HG03039 (cell line): Measurements from ENCODE around the gene VPS13D.

Source experiments
- ATAC-seq: cut with Tn5 transposase; IDR thresholded peaks from one replicate; pipeline ENCODE4 v1.9.1; 2021; ENCODE audit warnings: mild to moderate bottlenecking, moderate library complexity; ENCODE audit not compliant: unreplicated experiment

The VPS13D gene

GRCh38 chr1:12417389-12417788, 187.6 kb downstream of the VPS13D start:
- ATAC-seq = no peak

- ATAC-seq = no peak
Observed at GRCh38 chr1:12420171-12420570, 190.3 kb downstream of the VPS13D start.

GRCh38 chr1:12422488-12422887, 192.7 kb downstream of the VPS13D start:
- no peak for ATAC-seq

GRCh38 chr1:12424087-12424529, 194.3 kb downstream of the VPS13D start:
- no peak for ATAC-seq

- no peak for ATAC-seq
Observed at GRCh38 chr1:12424793-12425192, 195.0 kb downstream of the VPS13D start.

GRCh38 chr1:12426030-12426429, 196.2 kb downstream of the VPS13D start:
- ATAC-seq = no peak

- ATAC-seq = no peak
Observed at GRCh38 chr1:12428334-12428733, 198.5 kb downstream of the VPS13D start.

- no peak for ATAC-seq
Observed at GRCh38 chr1:12430525-12430924, 200.7 kb downstream of the VPS13D start.

- ATAC-seq = no peak
Observed at GRCh38 chr1:12432897-12433296, 203.1 kb downstream of the VPS13D start.

- ATAC-seq = no peak
Observed at GRCh38 chr1:12433323-12434053, 203.7 kb downstream of the VPS13D start.

- ATAC-seq = no peak
Observed at GRCh38 chr1:12434174-12434573, 204.3 kb downstream of the VPS13D start.

GRCh38 chr1:12434686-12435085, 204.9 kb downstream of the VPS13D start:
- ATAC-seq = no peak

GRCh38 chr1:12435639-12436344, 206.0 kb downstream of the VPS13D start:
- ATAC-seq = peak; percentile 45

GRCh38 chr1:12436345-12436658, 206.5 kb downstream of the VPS13D start:
- ATAC-seq = no peak

- no peak for ATAC-seq
Observed at GRCh38 chr1:12436817-12437599, 207.2 kb downstream of the VPS13D start.

GRCh38 chr1:12437629-12438028, 207.8 kb downstream of the VPS13D start:
- no peak for ATAC-seq

- ATAC-seq = no peak
Observed at GRCh38 chr1:12438349-12438924, 208.6 kb downstream of the VPS13D start.

GRCh38 chr1:12439073-12439472, 209.2 kb downstream of the VPS13D start:
- no peak for ATAC-seq

GRCh38 chr1:12441414-12442105, 211.7 kb downstream of the VPS13D start:
- ATAC-seq = no peak

GRCh38 chr1:12442217-12442616, 212.4 kb downstream of the VPS13D start:
- no peak for ATAC-seq

GRCh38 chr1:12443151-12443550, 213.3 kb downstream of the VPS13D start:
- no peak for ATAC-seq
